NCI-H510A treated with DMSO at 0.1 percent for 48 hours (cell line): Measurements from ENCODE around the gene ABT1.

Experiments used
- DNase-seq: peaks from one replicate; lab custom pipeline; 2025; lab: John Stamatoyannopoulos, UW

ABT1 gene

DNA sequence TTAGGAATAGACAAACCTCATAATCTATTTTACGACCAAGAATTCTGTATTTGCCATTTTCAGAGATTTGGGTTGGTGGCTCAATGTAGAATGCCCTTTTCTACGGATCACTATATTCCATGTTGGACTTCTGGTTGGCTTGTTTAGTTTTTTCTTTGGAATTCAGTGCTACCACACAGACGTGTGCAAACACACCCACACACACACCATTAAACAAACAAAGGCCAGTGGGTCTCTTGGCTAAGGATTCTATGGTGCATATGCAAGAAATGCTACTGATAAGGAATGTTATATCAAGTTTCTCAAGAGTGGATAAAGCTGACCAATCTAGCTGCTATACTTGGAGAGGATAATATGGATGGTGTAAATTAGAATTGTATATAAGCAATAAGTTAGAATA is 8.0 kb downstream of the ABT1 start:
- no peak for DNase-seq

DNA sequence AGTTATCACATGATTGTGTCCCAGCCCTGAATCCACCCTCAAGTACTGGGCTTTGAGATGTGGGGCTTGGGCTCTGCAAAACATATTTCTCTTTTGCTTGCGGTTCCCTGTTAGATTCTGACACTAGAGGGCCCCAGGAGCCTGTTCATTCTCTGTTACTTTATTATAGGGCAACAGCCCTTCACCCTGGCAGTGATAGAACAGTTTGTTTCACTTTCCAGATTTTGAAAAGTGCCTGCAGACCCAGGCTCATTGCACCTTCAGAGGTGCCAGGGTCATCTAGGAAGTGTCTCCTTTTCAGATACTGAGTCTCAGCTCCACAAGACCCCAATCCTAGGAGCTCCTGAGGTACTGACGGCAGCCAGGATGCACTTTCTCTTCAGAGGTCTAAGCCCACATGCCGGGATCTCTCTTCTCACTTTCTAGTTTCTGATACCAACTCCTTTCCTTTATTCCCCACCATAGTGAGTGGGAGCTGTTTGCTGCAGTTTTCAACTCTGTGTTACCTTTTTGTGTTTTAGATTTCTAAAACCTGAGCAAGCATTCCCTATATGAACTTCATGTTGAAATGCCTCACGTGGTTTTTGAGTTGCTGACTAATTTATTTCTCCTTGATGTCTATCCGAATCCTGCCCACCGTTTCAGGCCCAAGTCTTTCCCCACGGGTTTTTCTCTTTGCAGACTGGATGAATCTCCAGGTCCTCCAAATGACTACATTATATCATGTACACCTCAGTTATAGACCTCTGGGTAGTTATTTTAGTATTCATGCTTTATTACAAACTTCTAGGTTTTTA is 10.9 kb downstream of the ABT1 start:
- peak; percentile 91 for DNase-seq

DNA sequence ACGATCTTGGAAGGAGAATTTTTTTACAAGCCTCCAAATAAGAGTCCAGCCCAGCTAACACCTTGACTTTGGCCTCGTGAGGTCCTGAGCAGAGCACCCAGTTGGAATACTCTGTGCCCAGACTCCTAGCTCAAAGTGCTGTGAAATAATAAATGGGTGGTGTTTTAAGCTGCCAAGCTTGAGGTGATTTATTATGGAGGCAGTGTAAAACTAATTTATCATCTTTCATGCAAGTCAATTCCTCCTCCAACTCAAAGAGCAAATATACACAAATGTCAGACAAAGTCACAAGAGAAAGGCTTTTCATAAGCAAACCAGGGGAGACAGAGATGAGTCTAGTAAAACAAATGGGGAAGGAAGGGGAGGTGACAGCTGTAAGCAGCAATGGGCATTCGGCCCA is 12.7 kb downstream of the ABT1 start:
- DNase-seq: no peak

DNA sequence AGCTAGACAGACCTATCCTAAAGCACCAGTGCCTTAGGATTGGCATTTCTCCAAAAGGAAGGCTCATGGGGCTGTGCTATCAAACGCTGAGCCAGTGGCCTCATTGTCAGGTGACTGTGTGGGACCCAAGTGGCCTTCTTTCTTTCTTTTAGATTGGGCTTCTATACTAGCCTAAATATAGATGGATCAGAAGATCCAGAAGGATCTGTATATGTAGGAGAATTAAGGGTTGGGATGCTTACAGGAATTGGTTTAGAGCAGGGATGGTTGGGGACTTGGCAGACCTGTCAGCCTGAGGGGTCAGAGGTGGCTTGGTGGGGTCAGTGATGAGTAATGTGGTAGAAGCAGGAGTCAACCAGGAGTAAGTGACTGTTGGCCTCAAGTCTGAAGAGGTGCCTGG is 14.8 kb downstream of the ABT1 start:
- no peak for DNase-seq

DNA sequence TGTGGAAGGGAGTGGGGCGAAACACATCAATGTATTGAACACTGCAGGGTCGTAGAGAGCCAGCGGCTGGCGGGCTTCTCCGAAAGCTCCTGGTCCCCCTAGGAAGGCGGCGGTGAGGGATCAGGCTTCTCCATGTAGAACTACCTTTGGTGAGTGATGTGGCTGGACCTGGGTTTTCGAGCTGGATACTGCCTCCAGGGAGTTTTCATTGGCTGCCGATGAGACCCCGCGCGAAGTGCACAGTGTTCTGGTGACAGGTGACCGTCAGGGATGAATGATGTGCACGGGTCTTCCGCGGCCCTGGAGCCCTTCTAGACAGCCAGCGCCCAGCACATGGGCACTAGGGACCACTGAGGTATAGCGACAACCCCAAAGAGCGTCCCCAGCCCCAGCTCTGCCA is 16.4 kb downstream of the ABT1 start:
- no peak for DNase-seq

DNA sequence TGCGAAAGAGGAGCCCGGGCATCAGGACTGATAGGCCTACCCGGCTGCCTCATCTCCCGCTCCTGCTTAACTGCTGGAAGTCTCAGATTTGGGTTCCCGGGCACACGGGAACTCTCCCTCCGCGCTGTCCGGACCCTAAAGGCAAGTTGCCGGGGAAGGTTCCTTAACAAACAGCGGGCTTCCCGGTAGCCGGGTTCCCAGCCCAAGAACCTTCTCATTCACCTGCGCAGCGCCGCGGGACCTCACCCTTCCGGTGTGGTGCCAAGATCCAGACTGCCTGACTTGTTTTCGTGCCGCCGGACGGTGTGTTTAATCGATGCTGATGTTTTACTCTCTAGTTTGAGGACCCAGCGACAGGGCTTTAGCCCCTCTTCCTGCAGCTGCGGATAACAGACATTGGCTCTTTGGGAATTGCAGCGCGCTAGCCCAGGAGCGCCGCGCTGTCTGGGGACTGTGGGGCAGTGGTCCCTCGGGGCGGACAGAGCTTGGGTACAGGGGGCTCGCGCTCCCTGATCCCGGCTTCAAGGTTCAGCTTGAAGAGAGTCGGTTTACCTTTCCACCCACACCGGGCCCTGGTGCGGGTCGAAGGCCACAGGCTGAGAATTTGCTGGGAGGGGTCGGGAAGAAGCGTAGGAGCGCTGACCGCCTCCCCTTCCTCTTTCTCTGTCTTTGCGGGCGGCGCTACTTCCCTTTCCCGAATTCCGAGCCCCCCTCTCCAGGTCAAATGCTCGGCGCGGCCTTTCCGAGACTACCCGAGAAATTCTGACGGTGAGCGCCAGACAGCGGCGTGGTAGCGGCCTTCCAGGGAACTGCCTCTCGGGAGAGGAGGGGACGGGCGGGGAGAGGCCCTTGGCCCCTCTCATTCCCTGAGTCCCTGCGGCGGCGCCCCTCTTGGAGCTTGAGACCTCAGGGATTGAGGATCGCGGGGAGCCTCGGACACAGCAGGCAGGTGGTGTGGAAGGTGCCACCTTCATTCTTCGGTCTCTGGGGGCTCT is 17.2 kb downstream of the ABT1 start:
- DNase-seq: no peak

DNA sequence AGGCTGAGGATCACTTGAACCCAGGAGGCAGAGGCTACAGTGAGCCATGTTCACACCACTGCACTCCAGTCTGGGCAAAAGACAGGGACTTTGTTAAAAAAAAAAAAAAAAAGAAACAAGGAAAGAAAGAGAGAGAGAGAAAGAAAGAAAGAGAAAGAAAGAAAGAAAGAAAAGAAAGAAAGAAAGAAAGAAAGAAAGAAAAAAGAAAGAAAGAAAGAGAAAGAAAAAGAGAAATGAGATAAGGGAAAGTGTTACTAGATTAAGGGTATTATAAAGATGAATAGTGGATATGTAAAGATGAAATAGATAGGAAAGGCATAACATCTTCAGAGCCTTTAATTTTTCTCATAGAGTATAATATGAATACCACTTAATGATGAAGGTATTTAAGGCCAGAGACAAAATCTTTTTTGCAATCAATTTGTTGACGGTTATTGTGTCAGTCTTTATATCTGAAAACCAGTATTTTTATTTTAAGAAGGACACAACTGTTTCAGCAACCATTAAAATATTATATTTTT is 26.6 kb downstream of the ABT1 start:
- no peak for DNase-seq

DNA sequence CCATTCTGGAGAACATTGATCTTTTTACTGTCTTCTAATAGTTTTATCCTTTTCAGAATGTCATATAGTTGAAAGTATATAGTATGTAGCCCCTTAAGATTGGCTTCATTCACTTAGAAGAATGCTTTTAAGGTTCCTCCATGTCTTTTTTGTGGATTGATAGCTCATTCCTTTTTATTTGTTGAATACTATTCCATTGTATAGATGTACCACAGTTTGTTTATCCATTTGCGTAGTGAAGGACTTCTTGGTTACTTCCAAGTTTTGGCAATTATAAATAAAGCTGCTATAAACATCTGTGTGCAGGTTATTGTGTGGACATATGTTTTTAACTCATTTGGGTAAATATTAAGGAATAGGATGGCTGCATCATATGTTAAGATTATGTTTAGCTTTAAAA is 27.8 kb downstream of the ABT1 start:
- DNase-seq: no peak

DNA sequence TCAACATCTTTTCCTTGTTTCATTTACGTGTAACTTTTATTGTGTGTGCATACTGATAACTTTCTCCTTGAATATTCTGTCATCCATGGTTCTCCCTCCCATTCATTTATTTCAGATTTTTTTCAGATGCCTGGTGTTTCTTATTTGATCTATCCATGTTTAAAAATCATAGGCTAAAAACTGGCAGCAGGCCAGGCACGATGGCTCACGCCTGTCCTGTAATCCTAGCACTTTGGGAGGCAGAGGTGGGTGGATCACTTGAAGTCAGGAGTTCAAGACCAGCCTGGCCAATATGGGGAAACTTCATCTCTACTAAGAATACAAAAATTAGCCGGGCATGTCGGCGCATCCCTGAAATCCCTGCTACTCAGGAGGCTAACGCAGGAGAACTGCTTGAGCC is 31.1 kb downstream of the ABT1 start:
- no peak for DNase-seq

DNA sequence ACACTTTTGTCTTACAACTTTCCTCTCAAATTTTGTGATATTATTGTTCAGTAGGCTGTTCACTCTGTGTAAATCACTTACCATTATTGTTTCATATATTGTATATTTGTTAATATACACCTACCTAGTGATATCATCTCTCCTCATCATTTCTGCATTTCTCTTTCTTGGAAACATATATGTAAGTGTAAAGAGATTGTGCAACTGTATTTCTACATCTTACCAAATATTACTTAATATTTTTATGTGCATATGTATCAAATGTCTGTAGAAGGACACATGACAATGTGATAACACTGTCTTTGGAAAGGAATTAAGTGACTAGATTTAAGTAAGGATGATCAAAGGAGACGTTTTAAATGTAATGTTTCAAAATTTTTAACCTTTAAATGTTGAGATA is 32.6 kb downstream of the ABT1 start:
- no peak for DNase-seq

DNA sequence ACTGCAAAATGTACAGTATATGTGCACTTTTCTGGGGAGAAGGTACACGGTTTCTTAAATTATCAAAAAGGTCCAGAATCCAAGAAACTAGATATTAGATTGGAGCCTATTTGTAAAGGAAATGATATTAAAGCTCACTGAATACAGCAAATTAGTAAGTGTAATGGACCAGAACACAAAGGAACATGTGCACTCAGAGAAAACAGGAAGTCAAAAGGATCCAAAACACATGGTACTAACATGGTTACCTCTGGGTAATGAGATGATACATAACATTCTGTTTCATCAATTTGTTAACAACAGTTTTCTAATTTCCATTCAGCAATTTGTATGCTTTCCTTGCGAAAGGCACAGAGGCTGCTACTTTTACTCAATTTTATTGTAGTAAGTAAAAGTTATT is 44.1 kb downstream of the ABT1 start:
- no peak for DNase-seq

DNA sequence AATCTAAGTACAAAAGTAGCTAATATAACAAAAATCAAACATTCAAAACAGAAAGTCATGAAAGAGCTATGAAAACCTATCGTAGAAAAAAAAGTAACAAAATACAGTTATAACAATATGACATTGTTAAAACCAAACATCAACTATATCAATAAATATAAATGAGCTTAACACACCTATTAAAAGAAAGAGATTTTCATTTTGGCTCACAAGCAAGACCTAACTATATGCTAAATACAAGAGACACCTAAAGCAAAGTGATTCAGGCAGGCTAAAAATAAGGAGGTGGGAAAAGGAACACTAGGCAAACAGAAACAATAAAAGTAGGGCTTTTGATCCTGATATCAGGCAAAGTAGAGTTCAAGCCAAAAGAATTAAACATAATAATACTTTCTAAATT is 49.3 kb downstream of the ABT1 start:
- DNase-seq: no peak
